ENCODE results near the gene ZBED4.
A peak's percentile ranks its signal among the peaks of the same experiment; 100 is the strongest.

The ZBED4 gene

DNA sequence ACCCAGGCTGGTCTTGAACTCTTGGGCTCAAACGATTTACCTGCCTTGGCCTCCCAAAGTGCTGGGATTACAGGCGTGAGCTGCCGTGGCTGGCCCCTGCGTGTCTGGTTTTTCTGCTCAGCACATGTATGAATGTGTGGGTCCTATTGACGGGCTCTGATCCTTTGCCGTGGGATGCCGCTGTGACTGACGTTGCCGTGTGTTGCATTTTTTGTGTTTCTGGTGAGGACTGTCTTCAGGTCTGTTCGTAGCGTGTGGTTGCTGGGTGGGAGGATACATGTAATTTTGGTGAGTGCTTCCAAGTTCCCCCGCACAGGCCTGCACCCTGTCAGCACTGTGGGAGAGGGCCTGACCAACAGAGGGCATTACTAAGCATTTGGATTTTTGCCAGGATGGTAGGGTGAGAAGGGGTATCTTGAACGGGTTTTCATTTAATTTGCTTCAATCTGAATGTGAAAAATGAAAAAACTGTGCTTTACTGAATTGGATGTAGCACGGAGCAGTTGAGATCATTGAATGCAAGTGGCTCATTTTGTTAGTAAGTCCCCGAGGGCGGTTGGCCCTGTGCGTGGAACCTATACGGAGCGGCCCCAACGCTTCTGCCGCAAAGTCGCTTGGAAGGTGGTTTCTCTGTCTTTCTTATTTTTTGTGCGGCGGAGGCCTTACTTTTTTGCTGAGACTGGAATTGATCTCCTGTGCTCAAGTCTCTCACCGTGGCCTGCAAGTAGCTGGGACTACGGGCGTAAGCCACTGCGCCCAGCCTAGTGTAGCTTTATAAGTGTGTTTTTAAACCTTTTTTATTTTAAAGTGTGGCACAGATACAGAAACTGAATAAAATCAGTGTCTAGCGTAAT, 8.2 kb downstream of the ZBED4 start:
- POLR2A ChIA-PET (ENCODE audit: low non-redundant PET): no interaction called here
- CTCF ChIA-PET: no interaction called here
- H3K27ac ChIP-seq: peak overlapping the region; percentile 8; the same call in 1 of the 2 replicates
- DNase-seq (ENCODE audit: low spot score): no peak
- TF ChIP-seq, protein P1, sequence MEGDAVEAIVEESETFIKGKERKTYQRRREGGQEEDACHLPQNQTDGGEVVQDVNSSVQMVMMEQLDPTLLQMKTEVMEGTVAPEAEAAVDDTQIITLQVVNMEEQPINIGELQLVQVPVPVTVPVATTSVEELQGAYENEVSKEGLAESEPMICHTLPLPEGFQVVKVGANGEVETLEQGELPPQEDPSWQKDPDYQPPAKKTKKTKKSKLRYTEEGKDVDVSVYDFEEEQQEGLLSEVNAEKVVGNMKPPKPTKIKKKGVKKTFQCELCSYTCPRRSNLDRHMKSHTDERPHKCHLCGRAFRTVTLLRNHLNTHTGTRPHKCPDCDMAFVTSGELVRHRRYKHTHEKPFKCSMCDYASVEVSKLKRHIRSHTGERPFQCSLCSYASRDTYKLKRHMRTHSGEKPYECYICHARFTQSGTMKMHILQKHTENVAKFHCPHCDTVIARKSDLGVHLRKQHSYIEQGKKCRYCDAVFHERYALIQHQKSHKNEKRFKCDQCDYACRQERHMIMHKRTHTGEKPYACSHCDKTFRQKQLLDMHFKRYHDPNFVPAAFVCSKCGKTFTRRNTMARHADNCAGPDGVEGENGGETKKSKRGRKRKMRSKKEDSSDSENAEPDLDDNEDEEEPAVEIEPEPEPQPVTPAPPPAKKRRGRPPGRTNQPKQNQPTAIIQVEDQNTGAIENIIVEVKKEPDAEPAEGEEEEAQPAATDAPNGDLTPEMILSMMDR (conservative IDR thresholded peaks at IDR 0.05; ENCODE audit: low read depth): no peak

DNA sequence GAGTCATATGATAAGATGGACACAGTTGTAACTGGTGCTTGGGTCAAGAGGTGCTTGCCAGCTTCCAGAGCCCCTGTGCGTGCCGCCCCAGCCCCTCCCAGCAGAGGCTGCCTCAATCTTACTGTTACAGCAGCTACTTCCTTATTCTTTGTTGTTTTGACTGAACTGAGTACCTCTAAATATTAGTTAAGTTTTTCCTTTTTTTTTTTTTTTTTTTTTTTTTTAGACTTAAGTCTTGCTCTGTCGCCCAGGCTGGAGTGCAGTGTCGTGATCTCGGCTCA, 8.8 kb downstream of the ZBED4 start:
- H3K27ac ChIP-seq: peak overlapping the region; percentile 8; the same call in 1 of the 2 replicates
- TF ChIP-seq, protein P1 (conservative IDR thresholded peaks at IDR 0.05; ENCODE audit: low read depth): no peak
- DNase-seq (ENCODE audit: low spot score): no peak
- ChIA-PET POLR2A (ENCODE audit: low non-redundant PET) (no interaction called here), CTCF (no interaction called here)

DNA sequence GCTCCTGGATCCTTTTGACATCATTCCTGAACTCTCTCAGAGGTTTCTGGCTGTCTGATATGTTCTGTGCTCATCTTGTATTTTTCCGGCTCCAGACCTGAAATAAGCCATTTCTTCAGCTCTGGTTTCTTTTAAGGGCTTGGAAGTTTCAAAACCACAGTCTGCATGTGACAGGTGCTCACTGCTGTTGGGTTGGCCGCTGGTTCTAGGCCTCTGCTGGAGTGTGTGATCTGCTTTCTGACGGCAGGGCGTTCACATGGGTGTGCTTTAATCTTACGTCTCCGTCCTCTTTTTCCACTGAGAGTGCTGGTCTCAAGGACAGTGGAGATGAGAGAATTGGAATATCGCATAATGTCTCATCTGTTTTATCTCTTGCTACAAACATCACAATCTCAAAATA, 10.3 kb downstream of the ZBED4 start:
- POLR2A ChIA-PET (ENCODE audit: low non-redundant PET): no interaction called here
- DNase-seq (ENCODE audit: low spot score): no peak
- TF ChIP-seq, protein P1 (conservative IDR thresholded peaks at IDR 0.05; ENCODE audit: low read depth): no peak
- no peak overlapping the region for H3K27ac ChIP-seq
- CTCF ChIA-PET: no interaction called here

DNA sequence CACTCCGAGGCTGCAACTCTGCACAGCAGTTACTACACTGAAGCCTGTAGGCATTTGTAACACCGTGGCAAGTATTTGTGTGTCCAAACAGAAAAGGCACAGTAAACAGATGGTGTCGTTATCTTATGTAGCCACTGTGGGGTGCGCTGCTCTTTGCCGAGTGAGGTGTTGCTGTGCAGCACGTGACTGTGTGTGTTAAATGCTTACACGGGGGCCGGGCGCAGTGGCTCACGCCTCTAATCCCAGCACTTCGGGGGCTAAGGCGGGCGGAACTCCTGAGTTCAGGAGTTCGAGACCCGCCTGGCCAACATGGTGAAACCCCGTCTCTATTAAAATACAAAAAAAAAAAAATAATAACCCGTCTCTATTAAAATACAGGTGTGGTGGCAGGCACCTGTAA, 11.5 kb downstream of the ZBED4 start:
- ChIA-PET POLR2A (ENCODE audit: low non-redundant PET) (no interaction called here), CTCF (no interaction called here)
- TF ChIP-seq, protein P1 (conservative IDR thresholded peaks at IDR 0.05; ENCODE audit: low read depth): no peak

DNA sequence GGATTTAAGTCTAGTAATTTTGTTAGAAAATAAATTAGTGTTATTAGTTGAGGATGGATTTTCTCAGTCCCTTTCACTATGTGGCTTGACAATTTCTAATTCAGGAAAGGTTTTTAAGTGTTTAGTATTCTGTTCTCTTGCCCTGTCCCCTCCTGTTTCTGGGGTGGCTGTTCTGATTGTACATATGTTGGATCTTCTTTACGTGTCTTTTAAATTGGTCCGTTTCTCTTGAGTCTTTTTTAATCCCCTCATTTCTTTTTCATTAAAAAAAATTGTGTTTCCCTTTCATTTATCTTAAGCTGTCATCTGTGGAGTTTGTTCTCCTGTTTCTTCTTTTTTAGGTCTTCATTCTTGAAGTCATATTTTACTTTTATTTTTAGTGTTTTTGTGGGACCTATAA, 12.5 kb downstream of the ZBED4 start:
- ChIA-PET CTCF (no interaction called here), POLR2A (ENCODE audit: low non-redundant PET) (interaction anchor here (0.6 kb wide), 1 partner anchor 12 kb away, joined by 4 read pairs; no protein-coding TSS in a partner anchor)
- no peak for DNase-seq (ENCODE audit: low spot score)
- TF ChIP-seq, protein P1 (conservative IDR thresholded peaks at IDR 0.05; ENCODE audit: low read depth): no peak
- no peak overlapping the region for H3K27ac ChIP-seq

More for the DNA sequence above, 11.5 kb downstream of the ZBED4 start:
- DNase-seq (ENCODE audit: low spot score): no peak
- H3K27ac ChIP-seq: no peak overlapping the region

DNA sequence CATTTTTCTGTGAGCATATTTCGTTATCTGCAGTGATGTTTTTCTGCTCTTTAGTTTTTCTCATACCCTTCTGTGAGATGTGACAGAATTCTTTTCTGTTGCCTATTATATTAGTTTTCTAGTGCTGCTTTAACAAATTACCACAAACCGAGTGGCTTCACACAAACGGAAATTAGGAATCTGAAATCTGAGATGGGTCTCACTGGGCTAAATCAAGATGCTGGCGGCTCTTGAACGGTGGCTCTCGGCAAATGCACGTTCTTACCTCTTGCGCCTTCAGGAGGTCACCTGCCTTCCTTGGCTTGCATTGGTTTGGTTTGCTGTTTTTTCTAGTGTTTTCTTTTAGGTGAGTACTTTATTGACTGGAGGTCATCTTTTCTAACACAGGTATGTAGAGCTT, 13.0 kb downstream of the ZBED4 start:
- no peak for DNase-seq (ENCODE audit: low spot score)
- no peak overlapping the region for H3K27ac ChIP-seq
- POLR2A ChIA-PET (ENCODE audit: low non-redundant PET): no interaction called here
- CTCF ChIA-PET: no interaction called here
- TF ChIP-seq, protein P1 (conservative IDR thresholded peaks at IDR 0.05; ENCODE audit: low read depth): no peak

All from RWPE1 (cell line).